Stomach (tissue), 9 donors: Measurements from ENCODE around the gene MACO1. TPM values are rescaled to one million over a fixed set of nuclear protein-coding genes. Genes with fewer than 3 reads are reported as not detected.
"Not testable (repeated sequence)": the region's sequence is repeated elsewhere in the genome, so short reads cannot be mapped to it uniquely, and the experiment has no call there.

Source experiments
- DNase-seq, 2 donors: peaks; one replicate each; pipeline versions ENCODE4 v3.0.0 to v3.0.0-alpha.2; 2013 to 2019
- H3K27ac ChIP-seq, 5 donors: fragments of 200-600 bp in 4 of 5; sonication (generic) in 4 of 5; one replicate each; pipeline ENCODE4 v1.5.1; 2013 to 2019; ENCODE audit warnings: mild to moderate bottlenecking in 1 of 5, moderate library complexity in 1 of 5
- H3K27me3 ChIP-seq, 3 donors: fragments of 200-600 bp; sonication (generic); one replicate each; pipeline ENCODE4 v1.5.1; 2017 to 2019; ENCODE audit warnings: mixed run types in 1 of 3
- H3K36me3 ChIP-seq, 4 donors: fragments of 200-600 bp; sonication (generic); 1 replicate in 3 of 4; 2 replicates in 1 of 4; pipeline ENCODE4 v1.5.1; 2016 to 2019
- H3K4me1 ChIP-seq, 4 donors: fragments of 200-600 bp; sonication (generic); one replicate each; pipeline ENCODE4 v1.5.1; 2016 to 2019
- H3K4me3 ChIP-seq, 4 donors: fragments of 200-600 bp; sonication (generic) in 3 of 4; one replicate each; pipeline ENCODE4 v1.5.1; 2016 to 2019; ENCODE audit warnings: mild to moderate bottlenecking in 1 of 4
- H3K9me3 ChIP-seq, 4 donors: fragments of 200-600 bp; sonication (generic); one replicate each; pipeline ENCODE4 v1.5.1; 2016 to 2019
- CTCF ChIP-seq, 7 experiments: fragments of 450-650 bp in 4 of 7; fragments of 200-600 bp in 3 of 7; sonication (generic) in 3 of 7; IDR thresholded peaks; one replicate each; pipeline ENCODE4 v1.5.1; 2016 to 2019; ENCODE audit warnings: antibody characterized with exemption in 7 of 7, control low read depth in 2 of 7, mild to moderate bottlenecking in 1 of 7
- EP300 ChIP-seq: sonication (generic); formaldehyde crosslinking; IDR thresholded peaks from one replicate; pipeline ENCODE4 v1.6.1; 2017; ENCODE audit warnings: antibody characterized with exemption
- POLR2A ChIP-seq, 4 donors: fragments of 450-650 bp; IDR thresholded peaks; one replicate each; pipeline ENCODE4 v1.6.1; 2016; ENCODE audit warnings: antibody characterized with exemption in 4 of 4, control low read depth in 2 of 4, mild to moderate bottlenecking in 1 of 4, moderate library complexity in 1 of 4
- POLR2AphosphoS5 ChIP-seq, 3 donors: sonication (generic); formaldehyde crosslinking; IDR thresholded peaks; one replicate each; pipeline ENCODE4 v1.6.1; 2016; ENCODE audit warnings: antibody characterized with exemption in 3 of 3
- WGBS, 5 donors: extraction: QIAGEN DNeasy Blood & Tissue Kit in 3 of 5; methylation state at CpG; one replicate each; pipeline versions ENCODE4 v1.1.5 to v1.1.7; 2013 to 2018; 5-methylcytosine and 5-hydroxymethylcytosine counted together
- intact Hi-C: fragments of 100-400 bp; cut with DNase I; formaldehyde crosslinking; loops from one replicate; pipeline ENCODE4 v1.15.1; 2023; ENCODE audit warnings: low total_unique reads
- polyA plus RNA-seq, 3 donors: library from polyadenylated mRNA; stranded (reverse); fragments of 200-250 nt; gene quantifications; one replicate each; pipeline ENCODE4 v1.2.3, GENCODE V29; 2013
- total RNA-seq, 5 donors: library from RNA; depleted of rRNA; stranded (reverse); fragments of >200 nt; gene quantifications; one replicate each; pipeline versions ENCODE4 v1.1.0 to v1.2.3, GENCODE V29; 2014 to 2016
- donor health status: healthy with polysubstance abuse.
- donor health status: Bipolar disorder and iron deficiency.
- donor health status: healthy.

MACO1 gene
- total and polyA plus RNA-seq, 8 donors: 4.9 to 19.8 (median 11.3) TPM

- intact Hi-C loops: no loop called here
- no peak overlapping the region for H3K4me3 ChIP-seq
- no peak for DNase-seq
- peaks cover 0 to 40% (median 16%) of the 10 kb centered on the region in 4 donors for H3K4me1 ChIP-seq
- peaks cover 13 to 52% (median 48%) of the 10 kb centered on the region in 4 donors for H3K36me3 ChIP-seq
- TF ChIP-seq CTCF (IDR thresholded peaks at IDR 0.05): no peak
- no peak for TF ChIP-seq EP300
- TF ChIP-seq POLR2AphosphoS5 (IDR thresholded peaks at IDR 0.05): no peak
- no peak for TF ChIP-seq POLR2A (IDR thresholded peaks at IDR 0.05)
- no peaks in the 10 kb centered on the region for H3K9me3 ChIP-seq
- WGBS, 5 donors: 58 to 85% (median 65%) methylated on average over 3 of the region's 3 CpGs
- no peak overlapping the region for H3K27ac ChIP-seq
- H3K27me3 ChIP-seq: no peaks in the 10 kb centered on the region
These were observed 29.3 kb downstream of the MACO1 start for GRCh38 chr1:25460020-25460419.

- DNase-seq, H3K9me3 ChIP-seq, intact Hi-C loops, H3K27ac ChIP-seq, H3K27me3 ChIP-seq, H3K4me3 ChIP-seq: not testable (repeated sequence)
- 64 to 86% (median 84%) methylated on average over 4 of the region's 4 CpGs for WGBS, 5 donors
- Histone ChIP-seq H3K4me1 (peaks cover 0 to 40% (median 16%) of the 10 kb centered on the region in 4 donors), H3K36me3 (peaks cover 13 to 51% (median 41%) of the 10 kb centered on the region in 4 donors)
These were observed 30.1 kb downstream of the MACO1 start for GRCh38 chr1:25460816-25461215.

GRCh38 chr1:25461849-25462248 lies 31.2 kb downstream of the MACO1 start:
- DNase-seq: no peak
- H3K27me3 ChIP-seq: no peaks in the 10 kb centered on the region
- H3K4me1 ChIP-seq: peaks cover under 1 to 40% (median 17%) of the 10 kb centered on the region in 4 donors
- no peak overlapping the region for H3K4me3 ChIP-seq
- no peak overlapping the region for H3K27ac ChIP-seq
- TF ChIP-seq CTCF (IDR thresholded peaks at IDR 0.05) (no peak), POLR2AphosphoS5 (IDR thresholded peaks at IDR 0.05) (no peak), EP300 (no peak)
- no peaks in the 10 kb centered on the region for H3K9me3 ChIP-seq
- peaks cover 11 to 40% (median 32%) of the 10 kb centered on the region in 4 donors for H3K36me3 ChIP-seq
- intact Hi-C loops: no loop called here
- WGBS, 5 donors: 28 to 57% (median 29%) methylated on average over 2 of the region's 2 CpGs

GRCh38 chr1:25462732-25463131 lies 32.0 kb downstream of the MACO1 start:
- intact Hi-C loops: no loop called here
- Histone ChIP-seq H3K36me3 (peaks cover 11 to 33% (median 28%) of the 10 kb centered on the region in 4 donors), H3K9me3 (no peaks in the 10 kb centered on the region), H3K27me3 (no peaks in the 10 kb centered on the region), H3K27ac (no peak overlapping the region), H3K4me3 (no peak overlapping the region), H3K4me1 (peaks cover 9 to 49% (median 25%) of the 10 kb centered on the region in 4 donors)
- DNase-seq: peak in 1 of 2 donors; percentile 58
- TF ChIP-seq CTCF (IDR thresholded peaks at IDR 0.05) (no peak), POLR2AphosphoS5 (IDR thresholded peaks at IDR 0.05) (no peak), EP300 (no peak), POLR2A (IDR thresholded peaks at IDR 0.05) (no peak)
- 20 to 39% (median 30%) methylated on average over 5 of the region's 5 CpGs for WGBS, 5 donors

- Histone ChIP-seq H3K27ac (no peak overlapping the region), H3K36me3 (no peaks in the 10 kb centered on the region), H3K4me3 (no peak overlapping the region), H3K27me3 (no peaks in the 10 kb centered on the region), H3K4me1 (peaks cover 14 to 61% (median 35%) of the 10 kb centered on the region in 4 donors), H3K9me3 (no peaks in the 10 kb centered on the region)
- intact Hi-C loops: no loop called here
- peak in 1 of 2 donors; percentile 27 for DNase-seq
- WGBS, 5 donors: 50 to 56% (median 55%) methylated on average over 4 of the region's 4 CpGs
- TF ChIP-seq EP300: no peak
- no peak for TF ChIP-seq POLR2AphosphoS5 (IDR thresholded peaks at IDR 0.05)
- no peak for TF ChIP-seq CTCF (IDR thresholded peaks at IDR 0.05)
- TF ChIP-seq POLR2A (IDR thresholded peaks at IDR 0.05): no peak
These were observed 36.5 kb downstream of the MACO1 start for GRCh38 chr1:25467193-25467592.
